ENCODE measurements around the gene THAP3.
"Not testable (repeated sequence)": the region's sequence is repeated elsewhere in the genome, so short reads cannot be mapped to it uniquely, and the experiment has no call there.

Gene THAP3

GRCh38 chr1:6635161-6635909, 10.7 kb downstream of the THAP3 start:
- no peak for DNase-seq

- DNase-seq = no peak
Measured at GRCh38 chr1:6635910-6636760, 11.5 kb downstream of the THAP3 start.

- not testable (repeated sequence) for DNase-seq
Measured at GRCh38 chr1:6636778-6637177, 12.1 kb downstream of the THAP3 start.

GRCh38 chr1:6637770-6638169, 13.1 kb downstream of the THAP3 start:
- DNase-seq = no peak

GRCh38 chr1:6638226-6638625, 13.6 kb downstream of the THAP3 start:
- no peak for DNase-seq

- DNase-seq = not testable (repeated sequence)
Measured at GRCh38 chr1:6640867-6641266, 16.2 kb downstream of the THAP3 start.

GRCh38 chr1:6645018-6645417, 20.4 kb downstream of the THAP3 start:
- no peak for DNase-seq

- DNase-seq = peak; percentile 12 to 74 (median 57)
Measured at GRCh38 chr1:6646499-6647148, 22.0 kb downstream of the THAP3 start.

- no peak for DNase-seq
Measured at GRCh38 chr1:6648556-6648955, 23.9 kb downstream of the THAP3 start.

GRCh38 chr1:6651909-6652308, 27.2 kb downstream of the THAP3 start:
- no peak for DNase-seq

- DNase-seq = peak in 3 of 4 experiments; percentile 10 to 22 (median 15)
Measured at GRCh38 chr1:6652986-6653385, 28.3 kb downstream of the THAP3 start.

- no peak for DNase-seq
Measured at GRCh38 chr1:6653436-6654290, 29.0 kb downstream of the THAP3 start.

GRCh38 chr1:6657138-6657537, 32.5 kb downstream of the THAP3 start:
- DNase-seq = no peak

GRCh38 chr1:6658359-6659060, 33.8 kb downstream of the THAP3 start:
- DNase-seq = no peak

GRCh38 chr1:6660415-6661049, 35.9 kb downstream of the THAP3 start:
- DNase-seq = no peak

GRCh38 chr1:6662468-6662867, 37.8 kb downstream of the THAP3 start:
- DNase-seq = not testable (repeated sequence)

GRCh38 chr1:6666696-6667095, 42.0 kb downstream of the THAP3 start:
- no peak for DNase-seq

- no peak for DNase-seq
Measured at GRCh38 chr1:6667139-6667538, 42.5 kb downstream of the THAP3 start.

GRCh38 chr1:6668503-6668902, 43.8 kb downstream of the THAP3 start:
- DNase-seq = no peak

- DNase-seq = no peak
Measured at GRCh38 chr1:6672558-6672957, 47.9 kb downstream of the THAP3 start.

- DNase-seq = no peak
Measured at GRCh38 chr1:6673816-6674398, 49.2 kb downstream of the THAP3 start.

Data from suppressor macrophage (primary cell).